Esophagus squamous epithelium (tissue), 4 donors: ENCODE measurements around the gene CCDC28B.

ENCODE experiments used
- CTCF ChIP-seq, 6 experiments: fragments of 450-650 bp in 4 of 6; fragments of 200-600 bp in 2 of 6; sonication (generic) in 2 of 6; IDR thresholded peaks; one replicate each; pipeline ENCODE4 v1.5.1; 2016 to 2019; ENCODE audit warnings: antibody characterized with exemption in 6 of 6, mild to moderate bottlenecking in 4 of 6, moderate library complexity in 4 of 6
- POLR2A ChIP-seq, 4 donors: fragments of 450-650 bp; IDR thresholded peaks; one replicate each; pipeline ENCODE4 v1.6.1; 2017; ENCODE audit warnings: antibody characterized with exemption in 4 of 4, mild to moderate bottlenecking in 4 of 4, moderate library complexity in 3 of 4

DNA sequence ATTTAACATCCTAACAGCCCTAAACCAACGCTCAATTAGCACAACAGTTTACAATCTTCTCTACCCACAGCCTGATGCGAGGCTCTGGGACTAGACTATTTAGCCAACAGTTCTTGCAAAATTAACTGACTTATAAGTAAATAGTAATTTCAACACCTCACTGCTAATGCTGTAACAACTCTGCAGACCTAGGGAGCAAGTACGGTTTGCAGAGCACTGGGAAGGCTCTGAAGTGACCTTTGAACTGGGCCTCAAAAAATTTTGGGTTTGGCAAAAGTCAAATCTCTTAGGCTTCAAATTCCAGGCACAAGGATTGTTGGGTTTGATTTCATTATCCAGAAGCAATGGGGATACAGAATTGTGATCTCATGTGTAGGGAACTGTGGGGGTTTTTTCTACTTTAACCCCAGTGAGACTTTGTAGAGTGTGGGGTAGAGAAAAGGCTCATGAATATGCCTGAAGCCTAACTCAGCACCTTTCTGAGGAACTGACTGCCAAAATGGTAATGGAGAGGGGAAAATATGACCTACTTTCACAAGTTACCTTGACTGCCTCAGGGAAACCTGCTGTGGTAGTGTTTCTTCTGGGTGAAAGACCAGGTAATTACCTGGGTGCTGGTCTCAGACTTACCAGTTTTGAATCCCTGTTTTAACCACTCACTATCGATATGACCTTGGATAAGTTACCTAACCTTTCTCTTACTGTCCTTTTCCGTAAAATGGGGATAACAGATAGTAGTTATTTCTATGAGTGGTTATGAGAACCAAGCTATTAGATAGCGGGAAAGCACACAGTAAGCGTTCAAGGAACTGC is 21.8 kb upstream of the CCDC28B start:
- TF ChIP-seq CTCF (IDR thresholded peaks at IDR 0.05): no peak
- TF ChIP-seq POLR2A (IDR thresholded peaks at IDR 0.05): no peak
